ENCODE measurements around the gene UNC5B. TPM values are rescaled to one million over a fixed set of nuclear protein-coding genes. Genes with fewer than 3 reads are reported as not detected.

Gene UNC5B
- total and polyA plus RNA-seq, 7 donors, result 1.4 to 12.7 (median 1.8) TPM

DNA sequence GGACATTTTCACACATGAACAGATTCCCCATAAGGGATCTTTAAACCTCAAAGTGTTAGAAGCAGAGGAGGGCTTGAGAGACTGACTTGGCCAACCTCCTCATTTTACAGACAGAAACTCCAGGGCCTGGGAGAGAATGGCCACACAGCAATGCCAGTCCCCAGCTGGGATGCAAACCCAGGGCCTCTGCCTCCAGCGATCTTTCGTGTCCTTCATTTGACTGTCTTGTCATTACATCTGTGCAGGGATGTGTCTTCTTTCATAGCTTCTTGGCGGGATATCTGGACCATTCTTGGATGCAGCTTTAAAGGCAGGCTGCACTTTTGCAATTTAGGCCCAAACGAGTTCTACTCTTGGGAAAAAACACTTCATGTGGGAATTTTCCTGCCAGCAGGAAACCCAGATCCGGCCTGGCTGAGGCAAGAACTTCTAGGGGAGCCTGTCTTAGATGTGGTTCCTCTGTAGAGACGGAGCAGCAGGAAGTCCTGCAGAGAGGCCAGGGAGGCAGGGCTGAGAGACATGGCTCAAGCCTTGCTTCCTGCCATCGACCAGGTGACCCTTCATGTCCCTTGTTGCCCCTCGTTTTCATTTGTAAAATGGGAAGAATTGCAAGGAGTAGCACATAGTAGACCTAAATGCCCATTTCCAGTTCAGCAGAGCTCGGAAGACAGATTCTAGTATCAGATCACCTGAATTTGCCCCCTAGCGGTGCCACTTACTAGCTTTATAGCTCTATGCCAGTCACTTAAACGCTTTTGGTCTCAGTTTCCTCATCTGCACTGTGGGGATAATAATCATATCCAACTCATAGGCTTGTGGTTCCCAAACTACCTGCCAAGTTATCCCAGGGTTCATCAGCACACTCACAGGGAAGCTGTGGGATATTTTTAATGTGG, 62.8 kb downstream of the UNC5B start:
- no peak overlapping the region for H3K27ac ChIP-seq
- WGBS, 2 donors, result 69 to 82% methylated on average over 11 of the region's 11 CpGs
- DNase-seq, result no peak
- H3K9me3 ChIP-seq, result no peaks in the 10 kb centered on the region
- intact Hi-C loops (cut with DNase I), result no loop called here
- H3K27me3 ChIP-seq, result no peaks in the 10 kb centered on the region
- no peak overlapping the region for H3K4me3 ChIP-seq
- TF ChIP-seq CTCF (IDR thresholded peaks at IDR 0.05) (no peak), EP300 (IDR thresholded peaks at IDR 0.05) (no peak), POLR2A (IDR thresholded peaks at IDR 0.05) (no peak), POLR2AphosphoS5 (IDR thresholded peaks at IDR 0.05) (no peak)
- H3K4me1 ChIP-seq, result peaks cover 0 to 6% (median 2%) of the 10 kb centered on the region in 4 donors
- no peaks in the 10 kb centered on the region for H3K36me3 ChIP-seq

GRCh38 chr10:71276873-71277272, 64.5 kb downstream of the UNC5B start:
- Histone ChIP-seq H3K27me3 (no peaks in the 10 kb centered on the region), H3K9me3 (no peaks in the 10 kb centered on the region), H3K27ac (no peak overlapping the region), H3K4me1 (peaks cover 0 to 4% (median 0%) of the 10 kb centered on the region in 4 donors), H3K36me3 (no peaks in the 10 kb centered on the region), H3K4me3 (no peak overlapping the region)
- DNase-seq, result no peak
- TF ChIP-seq CTCF (IDR thresholded peaks at IDR 0.05) (no peak), EP300 (IDR thresholded peaks at IDR 0.05) (no peak), POLR2AphosphoS5 (IDR thresholded peaks at IDR 0.05) (no peak), POLR2A (IDR thresholded peaks at IDR 0.05) (no peak)
- WGBS, 2 donors, result 89 to 90% methylated on average over 9 of the region's 9 CpGs
- intact Hi-C loops (cut with DNase I), result no loop called here

DNA sequence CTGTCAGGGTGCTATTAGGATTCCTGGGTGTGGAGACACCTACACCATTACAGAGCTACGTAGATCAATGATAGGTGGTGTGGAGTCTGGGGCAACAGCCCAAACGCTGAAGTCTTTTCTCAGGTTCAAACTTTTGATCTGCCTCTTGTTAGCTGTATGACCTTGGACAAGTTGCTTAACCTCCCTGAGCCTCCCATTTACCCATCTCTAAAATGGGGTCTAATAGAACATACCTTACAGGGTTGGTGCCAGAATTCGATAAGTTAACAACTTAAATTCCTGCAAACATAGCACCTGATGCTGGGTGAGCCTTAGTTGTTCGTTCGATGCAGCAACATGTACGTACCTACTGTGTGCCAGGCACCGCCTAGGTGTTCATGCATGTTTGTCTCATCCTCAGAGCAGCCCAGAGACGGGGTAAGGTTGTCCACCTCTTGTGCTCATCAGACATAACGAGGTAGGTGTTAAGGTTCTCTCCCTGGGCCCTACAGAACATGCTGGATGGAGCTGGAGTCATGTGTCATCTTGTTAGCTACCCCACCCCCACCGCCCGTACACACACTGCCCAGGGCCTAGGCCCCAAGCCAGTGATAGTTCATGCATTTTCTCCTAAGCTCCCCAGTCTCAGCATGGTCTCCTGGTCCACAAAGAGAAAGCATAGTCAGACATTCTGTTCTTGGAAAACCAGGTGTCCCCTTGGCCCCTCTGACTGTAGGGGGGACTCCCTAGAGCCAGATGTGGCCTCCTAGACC, 65.7 kb downstream of the UNC5B start:
- Histone ChIP-seq H3K27ac (no peak overlapping the region), H3K4me3 (no peak overlapping the region), H3K9me3 (no peaks in the 10 kb centered on the region), H3K4me1 (no peaks in the 10 kb centered on the region), H3K27me3 (no peaks in the 10 kb centered on the region), H3K36me3 (no peaks in the 10 kb centered on the region)
- intact Hi-C loops (cut with DNase I), result no loop called here
- 92 to 93% methylated on average over 11 of the region's 11 CpGs for WGBS, 2 donors
- TF ChIP-seq POLR2AphosphoS5 (IDR thresholded peaks at IDR 0.05), result no peak
- no peak for TF ChIP-seq POLR2A (IDR thresholded peaks at IDR 0.05)
- TF ChIP-seq CTCF (IDR thresholded peaks at IDR 0.05), result no peak
- no peak for TF ChIP-seq EP300 (IDR thresholded peaks at IDR 0.05)
- DNase-seq, result no peak

- H3K4me1 ChIP-seq, result no peaks in the 10 kb centered on the region
- H3K9me3 ChIP-seq, result no peaks in the 10 kb centered on the region
- DNase-seq, result no peak
- H3K27me3 ChIP-seq, result no peaks in the 10 kb centered on the region
- H3K27ac ChIP-seq, result no peak overlapping the region
- H3K4me3 ChIP-seq, result no peak overlapping the region
- intact Hi-C loops (cut with DNase I), result no loop called here
- H3K36me3 ChIP-seq, result no peaks in the 10 kb centered on the region
- TF ChIP-seq POLR2AphosphoS5 (IDR thresholded peaks at IDR 0.05), result no peak
- no peak for TF ChIP-seq POLR2A (IDR thresholded peaks at IDR 0.05)
- TF ChIP-seq CTCF (IDR thresholded peaks at IDR 0.05), result no peak
- no peak for TF ChIP-seq EP300 (IDR thresholded peaks at IDR 0.05)
- WGBS, 2 donors, result 74 to 81% methylated on average over 19 of the region's 19 CpGs
These were observed 66.6 kb downstream of the UNC5B start for GRCh38 chr10:71278691-71279588.

All from sigmoid colon (tissue), 7 donors.